Cortex of kidney (tissue), 1 donor: ENCODE measurements around the gene MAPK8.
"Not testable (repeated sequence)": the region's sequence is repeated elsewhere in the genome, so short reads cannot be mapped to it uniquely, and the experiment has no call there.

ENCODE experiments used
- DNase-seq: peaks from one replicate; lab custom pipeline; 2025; lab: John Stamatoyannopoulos, UW

Gene MAPK8

GRCh38 chr10:48336978-48337599, 30.6 kb downstream of the MAPK8 start:
- no peak for DNase-seq

- no peak for DNase-seq
Observed at GRCh38 chr10:48340734-48341133, 34.3 kb downstream of the MAPK8 start.

GRCh38 chr10:48343106-48343505, 36.6 kb downstream of the MAPK8 start:
- no peak for DNase-seq

GRCh38 chr10:48343921-48344598, 37.6 kb downstream of the MAPK8 start:
- DNase-seq: no peak

- not testable (repeated sequence) for DNase-seq
Observed at GRCh38 chr10:48346248-48346647, 39.8 kb downstream of the MAPK8 start.

- not testable (repeated sequence) for DNase-seq
Observed at GRCh38 chr10:48347539-48347938, 41.1 kb downstream of the MAPK8 start.

GRCh38 chr10:48347943-48348342, 41.5 kb downstream of the MAPK8 start:
- not testable (repeated sequence) for DNase-seq

- DNase-seq: no peak
Observed at GRCh38 chr10:48353246-48353645, 46.8 kb downstream of the MAPK8 start.

- no peak for DNase-seq
Observed at GRCh38 chr10:48357631-48358030, 51.2 kb downstream of the MAPK8 start.

GRCh38 chr10:48358162-48358561, 51.7 kb downstream of the MAPK8 start:
- DNase-seq: no peak

- no peak for DNase-seq
Observed at GRCh38 chr10:48358838-48359237, 52.4 kb downstream of the MAPK8 start.

GRCh38 chr10:48361176-48361575, 54.7 kb downstream of the MAPK8 start:
- no peak for DNase-seq

- DNase-seq: no peak
Observed at GRCh38 chr10:48363617-48364355, 57.3 kb downstream of the MAPK8 start.

GRCh38 chr10:48364659-48365405, 58.4 kb downstream of the MAPK8 start:
- no peak for DNase-seq

GRCh38 chr10:48365668-48366067, 59.2 kb downstream of the MAPK8 start:
- no peak for DNase-seq

- no peak for DNase-seq
Observed at GRCh38 chr10:48366261-48366660, 59.8 kb downstream of the MAPK8 start.

GRCh38 chr10:48369501-48369900, 63.0 kb downstream of the MAPK8 start:
- DNase-seq: no peak

GRCh38 chr10:48377751-48378530, 71.5 kb downstream of the MAPK8 start:
- DNase-seq: no peak

- DNase-seq: no peak
Observed at GRCh38 chr10:48378675-48379074, 72.2 kb downstream of the MAPK8 start.

GRCh38 chr10:48381971-48382370, 75.5 kb downstream of the MAPK8 start:
- no peak for DNase-seq

GRCh38 chr10:48382982-48383381, 76.5 kb downstream of the MAPK8 start:
- no peak for DNase-seq

- no peak for DNase-seq
Observed at GRCh38 chr10:48383393-48383792, 76.9 kb downstream of the MAPK8 start.
